ENCODE measurements around the gene WNT16. TPM values are rescaled to one million over a fixed set of nuclear protein-coding genes. Genes with fewer than 3 reads are reported as not detected.

WNT16 gene
- total and polyA plus RNA-seq, 2 experiments from 2014 or later = 0.45 to 0.73 TPM

GRCh38 chr7:121376979-121377378 lies 48.2 kb downstream of the WNT16 start (continued):
- TF ChIP-seq CREB1 (CRISPR knock-in tag; IDR thresholded peaks at IDR 0.05; ENCODE audit: low read depth) (no peak), JUNB (IDR thresholded peaks at IDR 0.05; ENCODE audit: unreplicated experiment) (no peak), ZNF114 (CRISPR knock-in tag; IDR thresholded peaks at IDR 0.05) (no peak), POLR2AphosphoS5 (IDR thresholded peaks at IDR 0.05; ENCODE audit: low read depth) (no peak), EZH2phosphoT487 (IDR thresholded peaks at IDR 0.05; ENCODE audit: unreplicated experiment) (no peak), ETS1 (IDR thresholded peaks at IDR 0.05) (no peak)

GRCh38 chr7:121379930-121380329 lies 51.1 kb downstream of the WNT16 start:
- H3K36me3 ChIP-seq (ENCODE audit: insufficient read depth) = peaks cover 9% of the 10 kb centered on the region
- no peak for ATAC-seq
- H3K27ac ChIP-seq (ENCODE audit: low read depth) = no peak overlapping the region
- no peaks in the 10 kb centered on the region for H3F3A ChIP-seq (replicated peaks; ENCODE audit: low read depth)
- Mint-ChIP-seq H3K9me3 (no peaks in the 10 kb centered on the region), H3K4me3 (no peak overlapping the region), H3K27ac (no peak overlapping the region), H3K36me3 (ENCODE audit: low read depth) (peaks cover 9% of the 10 kb centered on the region; the same call in 2 of the 3 replicates), H3K4me1 (no peaks in the 10 kb centered on the region; the same call in 1 of the 3 replicates), H3K27me3 (ENCODE audit: insufficient read depth, low read depth, poor library complexity) (no peaks in the 10 kb centered on the region)
- H4K20me1 ChIP-seq (replicated peaks; ENCODE audit: insufficient read depth) = no peaks in the 10 kb centered on the region
- no peak for DNase-seq (ENCODE audit: low spot score)
- no peak overlapping the region for H3K4me3 ChIP-seq
- H3K9me2 ChIP-seq (ENCODE audit: insufficient read depth) = no peaks in the 10 kb centered on the region
- no peak overlapping the region for H3K4me2 ChIP-seq
- H3K27me3 ChIP-seq (ENCODE audit: insufficient read depth) = no peaks in the 10 kb centered on the region
- H2AFZ ChIP-seq = no peak overlapping the region
- peaks cover 41% of the 10 kb centered on the region for H3K79me2 ChIP-seq (replicated peaks; ENCODE audit: insufficient read depth)
- TF ChIP-seq POLR2AphosphoS5 (IDR thresholded peaks at IDR 0.05; ENCODE audit: low read depth) (no peak), STAT1 (IDR thresholded peaks at IDR 0.05; ENCODE audit: unreplicated experiment) (no peak), ETS1 (IDR thresholded peaks at IDR 0.05) (no peak), EZH2 (IDR thresholded peaks at IDR 0.05; ENCODE audit: low read depth, unreplicated experiment) (no peak)
- no peaks in the 10 kb centered on the region for H3K4me1 ChIP-seq (ENCODE audit: insufficient read depth)

- peaks cover 5% of the 10 kb centered on the region; the same call in 2 of the 3 replicates for H3K4me1 Mint-ChIP-seq
Measured at GRCh38 chr7:121382473-121382872, 53.7 kb downstream of the WNT16 start.

More at GRCh38 chr7:121382473-121382872, 53.7 kb downstream of the WNT16 start:
- Histone ChIP-seq H3F3A (replicated peaks; ENCODE audit: low read depth) (no peaks in the 10 kb centered on the region), H3K27me3 (ENCODE audit: insufficient read depth) (no peaks in the 10 kb centered on the region), H3K9me2 (ENCODE audit: insufficient read depth) (no peaks in the 10 kb centered on the region), H3K79me2 (replicated peaks; ENCODE audit: insufficient read depth) (peaks cover 67% of the 10 kb centered on the region), H3K27ac (ENCODE audit: low read depth) (no peak overlapping the region), H3K4me1 (ENCODE audit: insufficient read depth) (no peaks in the 10 kb centered on the region), H3K36me3 (ENCODE audit: insufficient read depth) (peaks cover 9% of the 10 kb centered on the region), H3K4me3 (no peak overlapping the region), H2AFZ (no peak overlapping the region), H4K20me1 (replicated peaks; ENCODE audit: insufficient read depth) (peaks cover 6% of the 10 kb centered on the region; the same call in 1 of the 2 replicates), H3K4me2 (no peak overlapping the region)
- TF ChIP-seq CREB1 (CRISPR knock-in tag; IDR thresholded peaks at IDR 0.05; ENCODE audit: low read depth) = no peak
- no peak for TF ChIP-seq STAT1 (IDR thresholded peaks at IDR 0.05; ENCODE audit: unreplicated experiment)
- TF ChIP-seq POLR2AphosphoS5 (IDR thresholded peaks at IDR 0.05; ENCODE audit: low read depth) = no peak
- TF ChIP-seq ZNF331 (CRISPR knock-in tag; IDR thresholded peaks at IDR 0.05; ENCODE audit: low read depth) = no peak
- no peak for TF ChIP-seq ZNF114 (CRISPR knock-in tag; IDR thresholded peaks at IDR 0.05)
- TF ChIP-seq ETS1 (IDR thresholded peaks at IDR 0.05) = no peak
- no peak for TF ChIP-seq EZH2phosphoT487 (IDR thresholded peaks at IDR 0.05; ENCODE audit: unreplicated experiment)
- TF ChIP-seq JUNB (IDR thresholded peaks at IDR 0.05; ENCODE audit: unreplicated experiment) = no peak
- ATAC-seq (no peak), DNase-seq (ENCODE audit: low spot score) (no peak)
- Mint-ChIP-seq H3K9me3 (no peaks in the 10 kb centered on the region), H3K4me3 (no peak overlapping the region), H3K27ac (no peak overlapping the region), H3K36me3 (ENCODE audit: low read depth) (peaks cover 2% of the 10 kb centered on the region; the same call in 1 of the 3 replicates), H3K27me3 (ENCODE audit: insufficient read depth, low read depth, poor library complexity) (no peaks in the 10 kb centered on the region)
